Thymus (tissue), 11 donors: Measurements from ENCODE around the gene KISS1R. TPM values are rescaled to one million over a fixed set of nuclear protein-coding genes. Genes with fewer than 3 reads are reported as not detected.
A peak's percentile ranks its signal among the peaks of the same experiment; 100 is the strongest.

Experiments used
- DNase-seq, 9 donors: peaks; one replicate each; pipeline ENCODE4 v3.0.0-alpha.2; 2013; ENCODE audit warnings: low spot score in 9 of 9, low read depth in 6 of 9, missing footprints in 1 of 9
- H3K27ac ChIP-seq, 2 donors: one replicate each; pipeline ENCODE4 v1.5.1; 2013; ENCODE audit warnings: control low read depth in 1 of 2, low read depth in 1 of 2, low read length in 1 of 2, mild to moderate bottlenecking in 1 of 2, moderate library complexity in 1 of 2
- H3K27me3 ChIP-seq, 2 donors: one replicate each; pipeline ENCODE4 v1.5.1; 2013; ENCODE audit warnings: low read length in 1 of 2; ENCODE audit not compliant: control insufficient read depth in 2 of 2, insufficient read depth in 1 of 2
- H3K36me3 ChIP-seq, 2 donors: one replicate each; pipeline ENCODE4 v1.5.1; 2013; ENCODE audit warnings: low read length in 1 of 2, mild to moderate bottlenecking in 1 of 2, moderate library complexity in 1 of 2; ENCODE audit not compliant: control insufficient read depth in 2 of 2, insufficient read depth in 2 of 2
- H3K4me1 ChIP-seq, 2 donors: one replicate each; pipeline ENCODE4 v1.5.1; 2013; ENCODE audit warnings: low read length in 2 of 2; ENCODE audit not compliant: control insufficient read depth in 2 of 2, insufficient read depth in 2 of 2
- H3K4me3 ChIP-seq, 2 donors: one replicate each; pipeline ENCODE4 v1.5.1; 2013; ENCODE audit warnings: low read length in 2 of 2, control low read depth in 1 of 2, mild to moderate bottlenecking in 1 of 2
- H3K9me3 ChIP-seq, 2 donors: one replicate each; pipeline ENCODE4 v1.5.1; 2013; ENCODE audit warnings: low read length in 1 of 2, mild to moderate bottlenecking in 1 of 2; ENCODE audit not compliant: control insufficient read depth in 2 of 2, insufficient read depth in 1 of 2
- WGBS: extraction: QIAGEN DNeasy Blood & Tissue Kit; methylation state at CpG from one replicate; pipeline ENCODE4 v1.1.7; 2013; 5-methylcytosine and 5-hydroxymethylcytosine counted together
- polyA plus RNA-seq: library from polyadenylated mRNA; stranded (reverse); fragments of 200-250 nt; gene quantifications from one replicate; pipeline ENCODE4 v1.2.3, GENCODE V29; 2013
- total RNA-seq: library from RNA; stranded (reverse); fragments of 120-200 nt; gene quantifications from one replicate; pipeline ENCODE4 v1.2.4, GENCODE V29; 2013
- donor health status: healthy.

Gene KISS1R
- total and polyA plus RNA-seq, 2 donors, result 0.14 to 0.24 TPM

- H3K27me3 ChIP-seq, result peaks cover 57 to 76% of the 10 kb centered on the region in 2 donors
- H3K27ac ChIP-seq, result no peak overlapping the region
- H3K4me3 ChIP-seq, result peak overlapping the region in 1 of 2 donors; percentile 16
- H3K36me3 ChIP-seq, result no peaks in the 10 kb centered on the region
- WGBS, result 22% methylated on average over 35 of the region's 35 CpGs
- DNase-seq, result no peak
- H3K9me3 ChIP-seq, result peaks cover 0 to 11% of the 10 kb centered on the region in 2 donors
- H3K4me1 ChIP-seq, result peaks cover 20 to 40% of the 10 kb centered on the region in 2 donors
Observed at GRCh38 chr19:916645-917322, 349 bp upstream of the KISS1R start.

- H3K36me3 ChIP-seq, result no peaks in the 10 kb centered on the region
- H3K9me3 ChIP-seq, result peaks cover 0 to 11% of the 10 kb centered on the region in 2 donors
- peaks cover 57 to 79% of the 10 kb centered on the region in 2 donors for H3K27me3 ChIP-seq
- no peak overlapping the region for H3K4me3 ChIP-seq
- peaks cover 20 to 41% of the 10 kb centered on the region in 2 donors for H3K4me1 ChIP-seq
- WGBS, result 5% methylated on average over 12 of the region's 12 CpGs
- H3K27ac ChIP-seq, result no peak overlapping the region
- no peak for DNase-seq
Observed at GRCh38 chr19:918152-918437, 962 bp downstream of the KISS1R start.

GRCh38 chr19:918481-919198 lies 1.5 kb downstream of the KISS1R start:
- DNase-seq, result peak in 1 of 9 donors; percentile 48
- Histone ChIP-seq H3K36me3 (no peaks in the 10 kb centered on the region), H3K9me3 (peaks cover 0 to 7% of the 10 kb centered on the region in 2 donors), H3K27me3 (peaks cover 57 to 80% of the 10 kb centered on the region in 2 donors), H3K27ac (no peak overlapping the region), H3K4me3 (no peak overlapping the region), H3K4me1 (peaks cover 17 to 36% of the 10 kb centered on the region in 2 donors)
- WGBS, result 4% methylated on average over 58 of the region's 58 CpGs

- Histone ChIP-seq H3K4me3 (peak overlapping the region in 1 of 2 donors; percentile 49), H3K27ac (no peak overlapping the region), H3K9me3 (peaks cover 0 to 7% of the 10 kb centered on the region in 2 donors), H3K36me3 (no peaks in the 10 kb centered on the region), H3K27me3 (peaks cover 57 to 80% of the 10 kb centered on the region in 2 donors), H3K4me1 (peaks cover 16 to 41% of the 10 kb centered on the region in 2 donors)
- WGBS, result 4% methylated on average over 68 of the region's 68 CpGs
- peak in 1 of 9 donors; percentile 59 for DNase-seq
Observed at GRCh38 chr19:919199-920050, 2.3 kb downstream of the KISS1R start.

GRCh38 chr19:920051-920864 lies 3.1 kb downstream of the KISS1R start:
- H3K4me1 ChIP-seq, result peaks cover 16 to 48% of the 10 kb centered on the region in 2 donors
- peaks cover 52 to 80% of the 10 kb centered on the region in 2 donors for H3K27me3 ChIP-seq
- 2% methylated on average over 84 of the region's 84 CpGs for WGBS
- peak in 3 of 9 donors; percentile 64 to 76 (median 71) for DNase-seq
- H3K9me3 ChIP-seq, result peaks cover 0 to 7% of the 10 kb centered on the region in 2 donors
- H3K4me3 ChIP-seq, result peak overlapping the region; percentile 9 to 49
- H3K27ac ChIP-seq, result no peak overlapping the region
- no peaks in the 10 kb centered on the region for H3K36me3 ChIP-seq

- Histone ChIP-seq H3K9me3 (no peaks in the 10 kb centered on the region), H3K4me1 (peaks cover 13 to 41% of the 10 kb centered on the region in 2 donors), H3K36me3 (peaks cover 2 to 8% of the 10 kb centered on the region in 2 donors), H3K27me3 (peaks cover 19 to 38% of the 10 kb centered on the region in 2 donors), H3K27ac (no peak overlapping the region), H3K4me3 (peak overlapping the region; percentile 57 to 95)
- DNase-seq, result no peak
- 17% methylated on average over 31 of the region's 31 CpGs for WGBS
Observed at GRCh38 chr19:924553-925086, 7.5 kb downstream of the KISS1R start.

GRCh38 chr19:925087-925525 lies 8.0 kb downstream of the KISS1R start:
- Histone ChIP-seq H3K27me3 (peaks cover 14 to 34% of the 10 kb centered on the region in 2 donors), H3K27ac (peak overlapping the region; percentile 57 to 85), H3K9me3 (no peaks in the 10 kb centered on the region), H3K4me3 (peak overlapping the region; percentile 57 to 95), H3K4me1 (peaks cover 10 to 36% of the 10 kb centered on the region in 2 donors), H3K36me3 (peaks cover 2 to 12% of the 10 kb centered on the region in 2 donors)
- peak in 3 of 9 donors; percentile 41 to 89 (median 76) for DNase-seq
- WGBS, result under 1% methylated on average over 39 of the region's 39 CpGs
